Ovary (tissue), 3 donors: Measurements from ENCODE around the gene RFK.

ENCODE experiments used
- POLR2A ChIP-seq: fragments of 450-650 bp; IDR thresholded peaks from one replicate; pipeline ENCODE4 v1.6.1; 2017; ENCODE audit warnings: antibody characterized with exemption, mild to moderate bottlenecking, moderate library complexity
- TF ChIP-seq, protein P1 (sequence below), 3 donors: fragments of 450-650 bp in 2 of 3; fragments of 200-600 bp in 1 of 3; IDR thresholded peaks; one replicate each; pipeline versions ENCODE4 v1.5.1 to v1.8.0; 2016 to 2022; ENCODE audit warnings: antibody characterized with exemption in 3 of 3, mild to moderate bottlenecking in 1 of 3
- donor health status: DM: no; HTN: no; CAD: no.

DNA sequence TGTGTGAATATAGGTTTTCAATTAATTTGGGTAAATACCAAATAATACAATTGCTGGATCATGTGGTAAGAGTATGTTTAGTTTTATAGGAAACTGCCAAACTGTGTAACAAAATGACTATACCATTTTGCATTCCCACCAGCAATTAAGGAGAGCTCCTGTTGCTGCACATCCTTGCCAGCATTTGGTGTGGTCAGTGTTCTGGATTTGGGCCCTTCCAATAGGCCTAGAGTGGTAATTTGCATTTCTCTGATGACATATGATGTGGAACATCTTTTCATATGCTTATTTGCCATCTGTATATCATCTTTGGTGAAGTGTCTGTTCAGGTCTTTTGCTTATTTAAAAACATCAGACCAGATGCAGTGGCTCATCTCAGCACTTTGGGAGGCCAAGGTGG lies 11.6 kb upstream of the RFK start:
- TF ChIP-seq, protein P1, sequence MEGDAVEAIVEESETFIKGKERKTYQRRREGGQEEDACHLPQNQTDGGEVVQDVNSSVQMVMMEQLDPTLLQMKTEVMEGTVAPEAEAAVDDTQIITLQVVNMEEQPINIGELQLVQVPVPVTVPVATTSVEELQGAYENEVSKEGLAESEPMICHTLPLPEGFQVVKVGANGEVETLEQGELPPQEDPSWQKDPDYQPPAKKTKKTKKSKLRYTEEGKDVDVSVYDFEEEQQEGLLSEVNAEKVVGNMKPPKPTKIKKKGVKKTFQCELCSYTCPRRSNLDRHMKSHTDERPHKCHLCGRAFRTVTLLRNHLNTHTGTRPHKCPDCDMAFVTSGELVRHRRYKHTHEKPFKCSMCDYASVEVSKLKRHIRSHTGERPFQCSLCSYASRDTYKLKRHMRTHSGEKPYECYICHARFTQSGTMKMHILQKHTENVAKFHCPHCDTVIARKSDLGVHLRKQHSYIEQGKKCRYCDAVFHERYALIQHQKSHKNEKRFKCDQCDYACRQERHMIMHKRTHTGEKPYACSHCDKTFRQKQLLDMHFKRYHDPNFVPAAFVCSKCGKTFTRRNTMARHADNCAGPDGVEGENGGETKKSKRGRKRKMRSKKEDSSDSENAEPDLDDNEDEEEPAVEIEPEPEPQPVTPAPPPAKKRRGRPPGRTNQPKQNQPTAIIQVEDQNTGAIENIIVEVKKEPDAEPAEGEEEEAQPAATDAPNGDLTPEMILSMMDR (IDR thresholded peaks at IDR 0.05), result no peak
- no peak for TF ChIP-seq POLR2A
